ENCODE data around the gene CUTC. TPM values are rescaled to one million over a fixed set of nuclear protein-coding genes. Genes with fewer than 3 reads are reported as not detected.

The CUTC gene
- total and polyA plus RNA-seq, 2 donors (not counting 1 experiment from before 2014, with no cell fraction given) = 19.4 to 22.6 TPM

DNA sequence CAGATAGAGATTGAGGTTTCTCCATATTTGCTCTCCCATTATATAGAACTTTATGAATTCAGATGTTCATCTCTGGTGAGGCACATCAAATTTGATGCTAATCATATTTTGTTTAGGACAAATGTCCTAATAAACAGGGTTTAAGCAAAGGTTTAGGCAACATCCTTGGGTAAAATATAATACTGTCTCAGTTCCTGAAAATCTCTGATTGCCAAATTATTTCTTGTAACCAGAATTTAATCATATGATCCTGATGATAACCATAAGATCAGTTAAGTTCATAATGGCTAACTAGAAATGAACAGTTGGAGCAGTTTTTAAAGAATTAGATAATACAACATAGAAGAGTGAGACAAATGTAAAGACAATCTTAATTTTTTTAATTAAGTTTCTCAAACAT is 18.6 kb downstream of the CUTC start:
- Histone ChIP-seq H3K27ac (ENCODE audit: insufficient read depth, low read length) (no peak overlapping the region), H3K27me3 (ENCODE audit: control insufficient read depth, insufficient read depth, low read length) (no peaks in the 10 kb centered on the region), H4K20me1 (ENCODE audit: control insufficient read depth, extremely low read depth, insufficient read depth, low read length) (no peaks in the 10 kb centered on the region), H3K4me2 (ENCODE audit: extremely low read depth, insufficient read depth, low read length) (no peak overlapping the region), H3K36me3 (ENCODE audit: control insufficient read depth, insufficient read depth, low read length) (peaks cover 2% of the 10 kb centered on the region), H3K79me2 (ENCODE audit: control insufficient read depth, insufficient read depth, low read length) (no peaks in the 10 kb centered on the region), H3K4me1 (ENCODE audit: control insufficient read depth, extremely low read depth, insufficient read depth, low read length) (no peaks in the 10 kb centered on the region), H3K9ac (ENCODE audit: insufficient read depth, low read length) (no peak overlapping the region), H2AFZ (ENCODE audit: low read length) (no peak overlapping the region), H3K4me3 (replicated peaks in 1 of 4; ENCODE audit: control extremely low read depth in 1 of 4, insufficient read depth in 1 of 4, low read depth in 3 of 4, low read length in 4 of 4) (no peak overlapping the region), H3K9me3 (ENCODE audit: control insufficient read depth, insufficient read depth, low read depth, low read length) (no peaks in the 10 kb centered on the region)
- no peak for DNase-seq (ENCODE audit: low read depth in 2 of 2)
- TF ChIP-seq, protein P1, sequence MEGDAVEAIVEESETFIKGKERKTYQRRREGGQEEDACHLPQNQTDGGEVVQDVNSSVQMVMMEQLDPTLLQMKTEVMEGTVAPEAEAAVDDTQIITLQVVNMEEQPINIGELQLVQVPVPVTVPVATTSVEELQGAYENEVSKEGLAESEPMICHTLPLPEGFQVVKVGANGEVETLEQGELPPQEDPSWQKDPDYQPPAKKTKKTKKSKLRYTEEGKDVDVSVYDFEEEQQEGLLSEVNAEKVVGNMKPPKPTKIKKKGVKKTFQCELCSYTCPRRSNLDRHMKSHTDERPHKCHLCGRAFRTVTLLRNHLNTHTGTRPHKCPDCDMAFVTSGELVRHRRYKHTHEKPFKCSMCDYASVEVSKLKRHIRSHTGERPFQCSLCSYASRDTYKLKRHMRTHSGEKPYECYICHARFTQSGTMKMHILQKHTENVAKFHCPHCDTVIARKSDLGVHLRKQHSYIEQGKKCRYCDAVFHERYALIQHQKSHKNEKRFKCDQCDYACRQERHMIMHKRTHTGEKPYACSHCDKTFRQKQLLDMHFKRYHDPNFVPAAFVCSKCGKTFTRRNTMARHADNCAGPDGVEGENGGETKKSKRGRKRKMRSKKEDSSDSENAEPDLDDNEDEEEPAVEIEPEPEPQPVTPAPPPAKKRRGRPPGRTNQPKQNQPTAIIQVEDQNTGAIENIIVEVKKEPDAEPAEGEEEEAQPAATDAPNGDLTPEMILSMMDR (conservative IDR thresholded peaks at IDR 0.05 in 1 of 2, IDR thresholded peaks at IDR 0.05 in 1 of 2; ENCODE audit: low read depth in 1 of 2, low read length in 2 of 2) = no peak
- no peak for TF ChIP-seq EZH2 (IDR thresholded peaks at IDR 0.05; ENCODE audit: low read length, missing control alignments)

DNA sequence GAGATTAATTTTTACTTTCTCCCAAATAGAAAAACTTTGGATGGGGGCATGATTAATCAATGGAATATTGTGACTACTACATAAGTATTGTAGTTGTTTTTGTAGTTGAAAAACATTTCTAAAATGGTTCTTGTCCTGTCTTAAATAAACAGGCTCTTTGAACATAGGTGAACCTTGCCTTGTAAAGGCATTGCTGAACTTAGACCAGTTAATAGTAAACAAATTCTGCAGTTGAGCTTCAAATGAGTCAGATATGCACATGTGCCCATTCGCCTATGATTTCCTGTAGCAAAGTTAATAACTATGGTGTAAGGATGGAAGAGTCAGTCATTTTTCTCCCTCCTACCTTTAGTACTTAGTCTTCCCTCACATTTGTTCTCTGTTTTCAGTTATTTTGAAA is 22.6 kb downstream of the CUTC start:
- Histone ChIP-seq H3K9ac (ENCODE audit: insufficient read depth, low read length) (no peak overlapping the region), H3K27me3 (ENCODE audit: control insufficient read depth, insufficient read depth, low read length) (no peaks in the 10 kb centered on the region), H3K36me3 (ENCODE audit: control insufficient read depth, insufficient read depth, low read length) (peaks cover 3% of the 10 kb centered on the region), H3K27ac (ENCODE audit: insufficient read depth, low read length) (no peak overlapping the region), H2AFZ (ENCODE audit: low read length) (no peak overlapping the region), H3K4me3 (replicated peaks in 1 of 4; ENCODE audit: control extremely low read depth in 1 of 4, insufficient read depth in 1 of 4, low read depth in 3 of 4, low read length in 4 of 4) (no peak overlapping the region), H3K79me2 (ENCODE audit: control insufficient read depth, insufficient read depth, low read length) (no peaks in the 10 kb centered on the region), H3K9me3 (ENCODE audit: control insufficient read depth, insufficient read depth, low read depth, low read length) (no peaks in the 10 kb centered on the region), H3K4me2 (ENCODE audit: extremely low read depth, insufficient read depth, low read length) (no peak overlapping the region), H4K20me1 (ENCODE audit: control insufficient read depth, extremely low read depth, insufficient read depth, low read length) (no peaks in the 10 kb centered on the region), H3K4me1 (ENCODE audit: control insufficient read depth, extremely low read depth, insufficient read depth, low read length) (no peaks in the 10 kb centered on the region)
- no peak for TF ChIP-seq EZH2 (IDR thresholded peaks at IDR 0.05; ENCODE audit: low read length, missing control alignments)
- DNase-seq (ENCODE audit: low read depth in 2 of 2) = no peak

DNA sequence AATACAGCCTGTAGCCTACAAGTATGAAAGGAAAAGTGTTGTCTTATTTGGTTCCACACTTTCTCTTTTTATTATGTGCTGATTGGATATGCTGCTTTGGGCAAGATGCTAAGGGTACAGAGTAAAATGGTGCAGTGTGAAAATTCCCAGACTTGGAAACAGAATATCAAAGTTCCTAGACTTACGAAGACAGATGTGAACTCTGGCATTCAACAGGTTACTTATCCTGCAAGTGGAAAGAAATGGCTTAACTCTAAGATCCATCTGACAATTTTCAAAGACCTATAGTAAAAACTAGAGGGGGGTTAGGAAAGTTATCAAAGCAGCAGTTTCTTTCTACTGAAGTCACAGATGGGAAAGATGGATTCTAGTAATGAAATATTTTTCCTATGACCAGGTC is 24.1 kb downstream of the CUTC start:
- Histone ChIP-seq H3K79me2 (ENCODE audit: control insufficient read depth, insufficient read depth, low read length) (no peaks in the 10 kb centered on the region), H3K9ac (ENCODE audit: insufficient read depth, low read length) (no peak overlapping the region), H3K36me3 (ENCODE audit: control insufficient read depth, insufficient read depth, low read length) (peaks cover 3% of the 10 kb centered on the region), H2AFZ (ENCODE audit: low read length) (no peak overlapping the region), H3K27ac (ENCODE audit: insufficient read depth, low read length) (no peak overlapping the region), H3K9me3 (ENCODE audit: control insufficient read depth, insufficient read depth, low read depth, low read length) (no peaks in the 10 kb centered on the region), H3K4me1 (ENCODE audit: control insufficient read depth, extremely low read depth, insufficient read depth, low read length) (no peaks in the 10 kb centered on the region), H3K4me3 (replicated peaks in 1 of 4; ENCODE audit: control extremely low read depth in 1 of 4, insufficient read depth in 1 of 4, low read depth in 3 of 4, low read length in 4 of 4) (no peak overlapping the region), H4K20me1 (ENCODE audit: control insufficient read depth, extremely low read depth, insufficient read depth, low read length) (no peaks in the 10 kb centered on the region), H3K4me2 (ENCODE audit: extremely low read depth, insufficient read depth, low read length) (no peak overlapping the region), H3K27me3 (ENCODE audit: control insufficient read depth, insufficient read depth, low read length) (no peaks in the 10 kb centered on the region)
- DNase-seq (ENCODE audit: low read depth in 2 of 2) = no peak
- TF ChIP-seq, protein P1 (conservative IDR thresholded peaks at IDR 0.05 in 1 of 2, IDR thresholded peaks at IDR 0.05 in 1 of 2; ENCODE audit: low read depth in 1 of 2, low read length in 2 of 2) = no peak
- TF ChIP-seq EZH2 (IDR thresholded peaks at IDR 0.05; ENCODE audit: low read length, missing control alignments) = no peak

Data from fibroblast of lung (primary cell).